ENCODE results near the gene CDYL2.

- TF ChIP-seq CTCF (IDR thresholded peaks at IDR 0.05) (no peak), POLR2A (IDR thresholded peaks at IDR 0.05) (no peak), POLR2AphosphoS5 (IDR thresholded peaks at IDR 0.05) (no peak)
These were observed 198.1 kb downstream of the CDYL2 start for GRCh38 chr16:80606221-80606766.
